HG03575 (cell line): ENCODE measurements around the gene NOL6.
A peak's percentile ranks its signal among the peaks of the same experiment; 100 is the strongest.
"Not testable (repeated sequence)": the region's sequence is repeated elsewhere in the genome, so short reads cannot be mapped to it uniquely, and the experiment has no call there.

Source experiments
- ATAC-seq: cut with Tn5 transposase; IDR thresholded peaks from one replicate; pipeline ENCODE4 v1.9.1; 2021; ENCODE audit not compliant: unreplicated experiment, insufficient number of reproducible peaks, low FRiP score; ENCODE audit errors: extremely low read depth

NOL6 gene

GRCh38 chr9:33455456-33455855 lies 18.3 kb downstream of the NOL6 start:
- not testable (repeated sequence) for ATAC-seq

GRCh38 chr9:33454661-33455026 lies 19.1 kb downstream of the NOL6 start:
- ATAC-seq, result not testable (repeated sequence)

- ATAC-seq, result no peak
These were observed 19.6 kb downstream of the NOL6 start for GRCh38 chr9:33453999-33454660.

- no peak for ATAC-seq
These were observed 20.4 kb downstream of the NOL6 start for GRCh38 chr9:33453286-33453860.

GRCh38 chr9:33452828-33453271 lies 20.9 kb downstream of the NOL6 start:
- ATAC-seq, result no peak

GRCh38 chr9:33450621-33451146 lies 23.0 kb downstream of the NOL6 start:
- no peak for ATAC-seq

GRCh38 chr9:33449715-33450114 lies 24.0 kb downstream of the NOL6 start:
- ATAC-seq, result no peak

GRCh38 chr9:33447799-33448553 lies 25.7 kb downstream of the NOL6 start:
- ATAC-seq, result no peak

- ATAC-seq, result no peak
These were observed 26.6 kb downstream of the NOL6 start, which contains the start of gene AQP3 for GRCh38 chr9:33446946-33447798. TSS of gene AQP3 (minus strand) at chr9:33447593. CDS start at chr9:33447530, 63 bp downstream.

GRCh38 chr9:33446240-33446945 lies 27.3 kb downstream of the NOL6 start:
- ATAC-seq, result peak; percentile 92

- ATAC-seq, result no peak
These were observed 28.1 kb downstream of the NOL6 start for GRCh38 chr9:33445389-33446239.

GRCh38 chr9:33443464-33444154 lies 30.1 kb downstream of the NOL6 start:
- ATAC-seq, result no peak

GRCh38 chr9:33443047-33443446 lies 30.7 kb downstream of the NOL6 start:
- no peak for ATAC-seq

- no peak for ATAC-seq
These were observed 31.6 kb downstream of the NOL6 start for GRCh38 chr9:33442125-33442524.

- no peak for ATAC-seq
These were observed 33.1 kb downstream of the NOL6 start for GRCh38 chr9:33440609-33441008.

- no peak for ATAC-seq
These were observed 33.5 kb downstream of the NOL6 start for GRCh38 chr9:33440204-33440603.

GRCh38 chr9:33439731-33440130 lies 34.0 kb downstream of the NOL6 start:
- ATAC-seq, result no peak
